KMS-11 (cell line): Measurements from ENCODE around the gene AGPAT2.

Experiments used
- H2AFZ ChIP-seq: fragments of 200-600 bp; sonication (generic); 2 replicates; pipeline ENCODE4 v1.6.1; 2016; ENCODE audit warnings: antibody characterized with exemption, mixed run types, low read depth
- H3K27ac ChIP-seq: fragments of 200-600 bp; sonication (generic); 2 replicates; pipeline ENCODE4 v1.6.1; 2016; ENCODE audit warnings: mild to moderate bottlenecking, mixed run types
- H3K27me3 ChIP-seq: fragments of 200-600 bp; sonication (generic); 2 replicates; pipeline ENCODE4 v1.6.1; 2017; ENCODE audit warnings: mild to moderate bottlenecking, low read depth, mixed run types, moderate library complexity; ENCODE audit not compliant: insufficient read depth
- H3K36me3 ChIP-seq: fragments of 200-600 bp; sonication (generic); 2 replicates; pipeline ENCODE4 v1.6.1; 2017; ENCODE audit warnings: mild to moderate bottlenecking, mixed run types; ENCODE audit not compliant: insufficient read depth
- H3K4me1 ChIP-seq: fragments of 200-600 bp; sonication (generic); 2 replicates; pipeline ENCODE4 v1.6.1; 2016; ENCODE audit warnings: mild to moderate bottlenecking, low read depth, mixed run types; ENCODE audit not compliant: poor library complexity, severe bottlenecking
- H3K4me2 ChIP-seq: fragments of 200-600 bp; sonication (generic); 2 replicates; pipeline ENCODE4 v1.7.0; 2016; ENCODE audit warnings: mild to moderate bottlenecking, mixed run types
- H3K4me3 ChIP-seq: fragments of 200-600 bp; sonication (generic); IDR thresholded peaks from 2 replicates; pipeline ENCODE4 v1.6.1; 2017; ENCODE audit warnings: low read depth, low read length, mixed read lengths; ENCODE audit not compliant: insufficient read depth
- H3K79me2 ChIP-seq: fragments of 200-600 bp; sonication (generic); 2 replicates; pipeline ENCODE4 v1.6.1; 2016; ENCODE audit warnings: low read depth, mixed run types; ENCODE audit not compliant: insufficient read depth
- H3K9ac ChIP-seq: fragments of 200-600 bp; sonication (generic); 2 replicates; pipeline ENCODE4 v1.6.1; 2016; ENCODE audit warnings: mild to moderate bottlenecking, mixed run types
- H4K20me1 ChIP-seq: fragments of 200-600 bp; sonication (generic); 2 replicates; pipeline ENCODE4 v1.6.1; 2016; ENCODE audit warnings: mild to moderate bottlenecking, mixed run types; ENCODE audit not compliant: insufficient read depth
- CTCF ChIP-seq: fragments of 200-600 bp; sonication (generic); conservative IDR thresholded peaks from 2 replicates; pipeline ENCODE4 v1.6.1; 2017; ENCODE audit warnings: low read depth, mild to moderate bottlenecking, antibody characterized with exemption, low read length, moderate library complexity, mixed read lengths

The AGPAT2 gene

GRCh38 chr9:136691316-136692184 lies 4.3 kb upstream of the AGPAT2 start:
- Histone ChIP-seq H3K9ac (no peak overlapping the region), H3K27ac (no peak overlapping the region), H3K4me2 (no peak overlapping the region), H3K79me2 (peaks cover under 1% of the 10 kb centered on the region; the same call in 1 of the 2 replicates), H3K4me1 (peaks cover 52% of the 10 kb centered on the region), H3K36me3 (no peaks in the 10 kb centered on the region), H3K4me3 (no peak overlapping the region), H4K20me1 (no peaks in the 10 kb centered on the region), H3K27me3 (no peaks in the 10 kb centered on the region), H2AFZ (no peak overlapping the region)
- TF ChIP-seq CTCF = no peak

DNA sequence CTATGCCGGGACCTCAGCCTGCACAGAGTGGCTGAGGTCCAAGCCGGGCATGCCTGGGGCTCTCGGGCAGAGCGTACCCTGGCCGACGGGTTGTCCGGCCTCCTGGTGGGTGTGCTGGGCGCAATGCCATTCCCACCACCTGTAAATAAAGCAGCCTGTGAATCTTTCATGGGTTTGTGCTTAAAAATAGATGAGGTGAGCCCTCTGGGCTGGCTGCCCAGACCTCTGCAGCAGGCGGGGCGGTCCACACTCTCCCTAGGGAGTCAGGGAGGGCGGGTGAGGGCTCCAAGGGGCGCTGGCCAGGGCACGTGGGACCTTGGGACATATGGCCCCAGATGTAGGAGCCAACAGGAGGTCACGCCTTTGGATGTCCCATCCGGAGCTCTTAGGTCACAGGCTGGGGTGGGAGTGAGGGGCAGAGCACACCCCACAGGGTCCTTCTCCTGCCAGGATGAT lies 3.6 kb upstream of the AGPAT2 start:
- H3K27ac ChIP-seq = no peak overlapping the region
- H2AFZ ChIP-seq = no peak overlapping the region
- no peak for TF ChIP-seq CTCF
- H3K9ac ChIP-seq = no peak overlapping the region
- no peaks in the 10 kb centered on the region for H3K27me3 ChIP-seq
- no peak overlapping the region for H3K4me2 ChIP-seq
- H3K4me1 ChIP-seq = peaks cover 48% of the 10 kb centered on the region
- peaks cover 8% of the 10 kb centered on the region; the same call in 1 of the 2 replicates for H3K79me2 ChIP-seq
- no peak overlapping the region for H3K4me3 ChIP-seq
- no peaks in the 10 kb centered on the region for H3K36me3 ChIP-seq
- no peaks in the 10 kb centered on the region for H4K20me1 ChIP-seq

GRCh38 chr9:136690104-136690805 lies 3.0 kb upstream of the AGPAT2 start:
- H3K36me3 ChIP-seq = no peaks in the 10 kb centered on the region
- H3K4me3 ChIP-seq = no peak overlapping the region
- TF ChIP-seq CTCF = no peak
- H4K20me1 ChIP-seq = no peaks in the 10 kb centered on the region
- H3K79me2 ChIP-seq = peaks cover 14% of the 10 kb centered on the region; the same call in 1 of the 2 replicates
- H3K4me1 ChIP-seq = peaks cover 47% of the 10 kb centered on the region
- H3K9ac ChIP-seq = no peak overlapping the region
- H3K27ac ChIP-seq = no peak overlapping the region
- H2AFZ ChIP-seq = no peak overlapping the region
- no peak overlapping the region for H3K4me2 ChIP-seq
- no peaks in the 10 kb centered on the region for H3K27me3 ChIP-seq

- Histone ChIP-seq H3K9ac (no peak overlapping the region), H3K4me3 (no peak overlapping the region), H3K4me1 (peaks cover 35% of the 10 kb centered on the region), H3K4me2 (no peak overlapping the region), H4K20me1 (no peaks in the 10 kb centered on the region), H3K27ac (no peak overlapping the region), H3K79me2 (peaks cover 16% of the 10 kb centered on the region; the same call in 1 of the 2 replicates), H3K36me3 (no peaks in the 10 kb centered on the region), H2AFZ (no peak overlapping the region), H3K27me3 (no peaks in the 10 kb centered on the region)
- no peak for TF ChIP-seq CTCF
These were observed 1.8 kb upstream of the AGPAT2 start for GRCh38 chr9:136689108-136689460.
